Gastrocnemius medialis (tissue), 4 donors: ENCODE data around the gene FZD4.

ENCODE experiments used
- POLR2A ChIP-seq, 2 donors: fragments of 450-650 bp; IDR thresholded peaks; one replicate each; pipeline ENCODE4 v1.6.1; 2017; ENCODE audit warnings: antibody characterized with exemption in 2 of 2, mild to moderate bottlenecking in 2 of 2, moderate library complexity in 2 of 2
- TF ChIP-seq, protein P1 (sequence below), 5 experiments: fragments of 450-650 bp in 3 of 5; fragments of 200-600 bp in 2 of 5; sonication (generic) in 2 of 5; IDR thresholded peaks in 4 of 5; conservative IDR thresholded peaks in 1 of 5; 1 replicate in 4 of 5; 2 replicates in 1 of 5; pipeline ENCODE4 v1.5.1; 2016 to 2019; ENCODE audit warnings: antibody characterized with exemption in 5 of 5, mild to moderate bottlenecking in 3 of 5, moderate library complexity in 3 of 5

DNA sequence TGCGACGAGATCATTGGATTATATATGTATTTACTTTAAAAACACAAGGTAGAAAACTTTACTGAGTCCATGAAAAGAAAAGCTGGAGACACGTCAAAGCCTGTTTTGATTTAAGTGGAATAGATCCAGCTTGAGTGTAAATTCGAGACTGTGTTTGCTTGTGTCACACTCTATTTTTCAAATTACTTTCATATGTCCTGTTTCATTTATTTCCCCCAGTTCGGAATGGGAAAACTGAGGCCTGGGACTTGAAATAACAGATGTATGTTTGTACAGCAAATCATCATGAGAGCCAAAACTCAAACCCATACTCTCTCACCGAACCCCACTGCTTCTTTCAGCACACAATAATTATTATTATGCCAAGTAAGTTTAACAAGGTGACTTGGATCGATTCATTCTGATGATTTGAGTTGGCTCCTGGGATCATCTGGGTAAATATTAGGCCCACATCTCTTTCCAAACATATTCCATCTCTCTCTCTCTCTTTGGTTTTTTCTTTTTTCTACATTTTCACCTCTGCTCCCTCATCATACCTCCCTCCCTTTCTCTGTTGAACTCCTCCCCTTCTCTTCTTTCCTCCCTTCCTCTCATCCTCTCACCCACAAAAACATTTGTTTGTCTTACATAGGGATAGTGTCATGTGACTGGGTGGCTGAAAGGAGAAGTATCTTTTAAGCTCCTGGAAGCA, 21.2 kb downstream of the FZD4 start:
- no peak for TF ChIP-seq POLR2A (IDR thresholded peaks at IDR 0.05)
- TF ChIP-seq, protein P1, sequence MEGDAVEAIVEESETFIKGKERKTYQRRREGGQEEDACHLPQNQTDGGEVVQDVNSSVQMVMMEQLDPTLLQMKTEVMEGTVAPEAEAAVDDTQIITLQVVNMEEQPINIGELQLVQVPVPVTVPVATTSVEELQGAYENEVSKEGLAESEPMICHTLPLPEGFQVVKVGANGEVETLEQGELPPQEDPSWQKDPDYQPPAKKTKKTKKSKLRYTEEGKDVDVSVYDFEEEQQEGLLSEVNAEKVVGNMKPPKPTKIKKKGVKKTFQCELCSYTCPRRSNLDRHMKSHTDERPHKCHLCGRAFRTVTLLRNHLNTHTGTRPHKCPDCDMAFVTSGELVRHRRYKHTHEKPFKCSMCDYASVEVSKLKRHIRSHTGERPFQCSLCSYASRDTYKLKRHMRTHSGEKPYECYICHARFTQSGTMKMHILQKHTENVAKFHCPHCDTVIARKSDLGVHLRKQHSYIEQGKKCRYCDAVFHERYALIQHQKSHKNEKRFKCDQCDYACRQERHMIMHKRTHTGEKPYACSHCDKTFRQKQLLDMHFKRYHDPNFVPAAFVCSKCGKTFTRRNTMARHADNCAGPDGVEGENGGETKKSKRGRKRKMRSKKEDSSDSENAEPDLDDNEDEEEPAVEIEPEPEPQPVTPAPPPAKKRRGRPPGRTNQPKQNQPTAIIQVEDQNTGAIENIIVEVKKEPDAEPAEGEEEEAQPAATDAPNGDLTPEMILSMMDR (IDR thresholded peaks at IDR 0.05 in 4 of 5, conservative IDR thresholded peaks at IDR 0.05 in 1 of 5) = no peak
